Measurements from ENCODE around the gene KCNH1.

Gene KCNH1

DNA sequence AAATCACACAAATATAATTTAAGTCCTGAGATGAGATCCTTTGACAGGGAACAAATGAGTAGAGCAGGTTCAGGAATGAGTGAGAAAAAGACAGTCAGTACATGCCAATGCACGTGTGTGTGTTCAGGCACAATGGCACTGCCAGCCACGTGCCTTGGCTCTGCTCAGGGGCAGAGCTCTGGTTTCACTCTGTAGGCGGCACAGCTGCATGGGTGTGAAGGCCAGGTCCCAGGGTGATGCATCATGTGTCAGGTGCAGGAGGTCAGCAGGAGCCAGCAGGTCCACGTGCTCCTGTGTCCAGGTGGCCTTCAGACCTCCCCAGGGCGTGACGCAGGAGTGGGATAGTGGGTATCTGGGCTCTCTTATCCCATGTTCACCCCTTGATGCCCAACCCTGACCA is 386.1 kb downstream of the KCNH1 start:
- TF ChIP-seq GATA2 (IDR thresholded peaks at IDR 0.05; ENCODE audit: low read depth, low read length), result no peak
- no peak for TF ChIP-seq GATA3 (IDR thresholded peaks at IDR 0.05; ENCODE audit: low read depth, low read length)

DNA sequence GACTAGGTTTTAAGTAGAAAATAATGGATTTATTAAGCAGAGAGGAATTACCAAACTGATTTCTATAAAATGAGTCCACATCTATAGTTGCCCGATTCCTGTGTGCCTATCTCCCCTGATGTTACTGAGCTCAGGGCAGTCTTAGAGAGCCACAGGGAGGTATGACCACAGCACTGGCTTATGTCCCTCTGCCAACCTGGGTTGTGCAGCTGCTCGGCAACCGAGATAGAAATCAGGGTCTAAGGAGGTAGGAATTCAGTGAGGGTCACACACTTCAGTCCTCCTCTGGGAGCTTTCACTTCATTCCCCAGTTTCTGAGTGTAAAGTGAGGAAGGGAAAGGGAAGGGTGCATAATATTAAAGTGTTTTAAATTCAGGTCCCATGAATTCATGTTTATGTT is 386.8 kb downstream of the KCNH1 start:
- TF ChIP-seq GATA2 (IDR thresholded peaks at IDR 0.05; ENCODE audit: low read depth, low read length) (peak; percentile 59), GATA3 (IDR thresholded peaks at IDR 0.05; ENCODE audit: low read depth, low read length) (no peak)

DNA sequence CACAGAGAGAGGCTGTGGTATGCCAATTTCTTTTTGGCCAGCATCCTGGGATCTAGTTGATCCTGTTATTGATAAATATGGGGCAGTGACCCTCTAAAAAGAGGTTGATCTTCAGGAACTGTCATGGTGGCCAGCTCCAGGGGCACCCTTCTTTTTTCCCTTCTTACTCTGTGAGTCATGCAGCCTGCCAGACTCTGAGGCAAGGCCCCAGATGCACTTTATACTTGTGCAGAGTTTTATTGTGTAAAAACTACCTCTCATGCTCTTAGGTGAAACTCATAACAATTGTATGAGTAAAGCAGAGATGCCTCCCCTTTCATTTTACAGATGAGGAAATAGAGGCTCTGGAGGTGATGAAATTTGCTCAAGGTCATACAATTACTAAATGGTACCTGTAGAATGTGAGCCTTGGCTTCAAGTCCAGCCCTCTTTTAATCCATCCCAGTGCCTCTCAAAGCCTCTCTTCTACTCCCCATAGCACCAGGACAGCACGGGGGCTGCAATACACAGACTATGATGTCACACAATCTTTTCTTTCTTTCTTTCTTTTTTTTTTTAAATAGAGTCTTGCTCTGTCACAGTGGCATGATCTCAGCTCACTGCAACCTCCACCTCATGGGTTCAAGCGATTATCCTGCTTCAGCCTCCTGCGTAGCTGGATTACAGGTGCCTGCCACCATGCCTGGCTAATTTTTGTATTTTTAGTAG is 387.8 kb downstream of the KCNH1 start:
- TF ChIP-seq GATA2 (IDR thresholded peaks at IDR 0.05; ENCODE audit: low read depth, low read length) (no peak), GATA3 (IDR thresholded peaks at IDR 0.05; ENCODE audit: low read depth, low read length) (no peak)

DNA sequence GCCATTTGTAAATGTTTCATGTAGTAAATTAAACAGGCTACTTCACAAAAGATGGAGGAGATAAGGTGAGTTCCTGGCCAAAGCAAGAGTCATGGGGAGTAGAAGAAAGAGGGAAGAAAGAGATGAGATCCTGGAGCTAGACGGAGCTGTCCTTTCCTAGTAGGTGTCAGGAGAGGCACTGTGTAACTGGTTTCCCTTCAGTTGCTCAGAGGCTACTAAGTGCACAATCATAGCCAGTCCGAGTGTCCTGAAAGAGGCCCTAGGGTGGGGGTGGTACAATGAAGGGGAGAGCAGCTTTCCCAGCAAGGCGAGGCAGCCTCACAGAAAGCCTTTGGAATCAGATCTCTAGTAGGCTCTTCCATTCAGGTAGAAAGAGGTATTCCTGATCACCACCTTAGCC is 390.9 kb downstream of the KCNH1 start:
- no peak for TF ChIP-seq GATA3 (IDR thresholded peaks at IDR 0.05; ENCODE audit: low read depth, low read length)
- peak; percentile 26; the same call in 1 of the 2 replicates for TF ChIP-seq GATA2 (IDR thresholded peaks at IDR 0.05; ENCODE audit: low read depth, low read length)

DNA sequence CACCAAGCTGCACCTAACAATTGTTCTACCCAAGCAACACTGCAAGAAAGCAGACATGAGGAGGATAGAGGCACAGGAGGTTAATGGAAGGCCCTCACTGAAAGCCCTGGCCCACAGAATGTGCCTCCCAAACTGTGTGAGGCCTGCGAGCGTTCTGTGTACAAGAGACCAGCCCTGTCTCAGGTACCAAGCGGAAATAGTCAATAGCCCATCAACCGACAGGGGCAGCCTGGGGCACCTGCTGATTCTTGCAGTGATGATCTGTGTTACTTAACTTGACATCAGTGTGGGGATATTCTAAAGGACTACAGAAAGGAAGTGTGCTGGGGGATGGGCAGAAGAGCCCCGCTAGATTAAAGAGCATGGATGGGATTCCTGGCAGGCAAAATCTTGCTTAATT is 392.4 kb downstream of the KCNH1 start:
- no peak for TF ChIP-seq GATA2 (IDR thresholded peaks at IDR 0.05; ENCODE audit: low read depth, low read length)
- TF ChIP-seq GATA3 (IDR thresholded peaks at IDR 0.05; ENCODE audit: low read depth, low read length), result no peak

DNA sequence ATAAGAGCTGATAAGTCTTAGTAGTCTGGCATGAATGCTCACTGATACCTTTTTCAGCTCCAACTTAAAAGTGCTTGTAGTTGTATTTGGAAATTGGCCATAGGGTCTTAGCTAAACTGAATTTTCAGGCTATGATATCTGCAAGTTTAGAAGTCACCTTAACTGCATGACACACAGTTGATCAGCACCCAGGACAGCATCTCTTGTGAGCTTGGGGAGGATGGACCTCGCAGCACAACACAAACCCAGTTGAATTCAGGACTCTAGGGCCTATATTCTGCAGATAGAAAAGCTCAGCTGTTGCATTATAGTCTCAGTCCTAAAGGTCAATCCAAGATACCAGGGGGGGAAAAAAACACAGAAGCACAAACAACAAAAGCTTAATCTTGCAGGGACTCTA is 394.3 kb downstream of the KCNH1 start:
- no peak for TF ChIP-seq GATA2 (IDR thresholded peaks at IDR 0.05; ENCODE audit: low read depth, low read length)
- no peak for TF ChIP-seq GATA3 (IDR thresholded peaks at IDR 0.05; ENCODE audit: low read depth, low read length)

DNA sequence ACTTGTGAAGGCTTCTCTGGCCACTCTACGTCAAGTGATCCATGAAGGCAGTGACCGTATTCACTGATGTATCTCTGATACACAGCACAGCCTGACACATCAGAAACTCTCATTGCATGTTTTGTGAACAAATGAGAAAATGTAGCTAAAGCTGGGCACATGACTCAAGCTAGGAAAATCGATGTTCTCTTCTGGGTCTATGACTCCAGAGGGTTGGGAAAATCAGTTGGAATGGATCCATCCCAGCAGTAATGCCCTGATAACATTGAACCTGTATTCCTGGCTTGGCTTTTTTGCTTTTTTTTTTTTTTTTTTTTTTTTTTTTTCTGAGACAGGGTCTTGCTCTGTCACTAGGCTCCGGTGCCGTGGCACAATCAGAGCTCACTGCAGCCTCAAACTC is 395.7 kb downstream of the KCNH1 start:
- TF ChIP-seq GATA2 (IDR thresholded peaks at IDR 0.05; ENCODE audit: low read depth, low read length) (no peak), GATA3 (IDR thresholded peaks at IDR 0.05; ENCODE audit: low read depth, low read length) (no peak)

DNA sequence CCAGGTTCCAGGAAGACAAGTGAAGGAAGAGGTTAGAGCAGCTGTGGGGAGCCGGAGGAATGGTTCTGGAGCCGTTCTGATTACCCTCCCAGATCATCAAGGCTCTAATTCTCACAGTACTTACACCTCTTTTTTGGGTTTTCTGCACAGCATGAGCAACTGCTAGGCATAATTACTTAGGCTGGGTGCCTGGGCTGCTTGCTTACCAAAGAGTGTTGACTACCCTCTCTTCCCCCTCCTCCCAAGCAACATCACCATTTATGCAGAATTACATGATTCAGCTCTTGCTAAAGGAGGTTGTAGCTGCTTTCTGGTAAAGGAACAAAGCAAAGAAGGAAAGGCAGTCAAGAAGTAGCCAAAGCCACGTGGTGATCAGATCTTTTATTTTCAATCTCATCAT is 397.2 kb downstream of the KCNH1 start:
- TF ChIP-seq GATA2 (IDR thresholded peaks at IDR 0.05; ENCODE audit: low read depth, low read length) (no peak), GATA3 (IDR thresholded peaks at IDR 0.05; ENCODE audit: low read depth, low read length) (no peak)

DNA sequence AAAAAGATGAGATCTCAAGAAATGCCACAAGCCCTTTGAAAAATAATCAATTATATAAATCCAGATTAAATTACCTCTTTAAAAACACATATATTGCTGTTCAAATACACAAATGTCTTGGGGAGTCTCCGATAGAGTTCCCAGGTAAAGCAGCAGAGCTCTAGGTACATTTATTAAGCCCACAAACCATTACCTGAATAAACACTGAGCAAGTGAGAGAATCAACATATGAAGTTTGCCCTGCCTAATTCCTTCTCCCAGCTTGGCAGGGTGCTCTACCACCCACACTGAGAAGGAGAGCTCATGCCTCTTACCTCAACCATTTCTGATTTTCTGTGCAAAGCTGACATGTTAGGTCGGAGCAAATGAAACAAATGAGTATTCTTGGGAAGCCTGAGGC is 402.4 kb downstream of the KCNH1 start:
- TF ChIP-seq GATA2 (IDR thresholded peaks at IDR 0.05; ENCODE audit: low read depth, low read length), result no peak

DNA sequence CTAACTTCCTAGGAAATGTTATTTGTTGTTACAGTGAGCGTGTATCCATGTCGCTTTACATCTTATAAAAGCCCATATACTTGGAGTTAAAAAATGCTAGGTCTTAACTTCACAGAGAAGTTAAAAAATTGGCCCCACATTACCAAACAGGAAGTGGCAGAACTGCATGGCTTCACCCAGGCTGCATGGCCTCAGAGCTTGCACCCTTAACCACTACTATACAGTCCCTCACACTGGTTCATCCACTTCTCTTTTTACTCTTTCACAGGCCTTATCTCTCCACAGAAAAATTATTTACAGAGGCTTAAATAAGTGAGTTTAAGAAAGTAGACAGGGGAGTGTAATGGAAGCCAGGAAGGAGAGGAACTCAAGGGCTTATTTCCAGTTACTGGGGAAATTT is 402.8 kb downstream of the KCNH1 start:
- TF ChIP-seq GATA2 (IDR thresholded peaks at IDR 0.05; ENCODE audit: low read depth, low read length) (no peak), GATA3 (IDR thresholded peaks at IDR 0.05; ENCODE audit: low read depth, low read length) (no peak)

DNA sequence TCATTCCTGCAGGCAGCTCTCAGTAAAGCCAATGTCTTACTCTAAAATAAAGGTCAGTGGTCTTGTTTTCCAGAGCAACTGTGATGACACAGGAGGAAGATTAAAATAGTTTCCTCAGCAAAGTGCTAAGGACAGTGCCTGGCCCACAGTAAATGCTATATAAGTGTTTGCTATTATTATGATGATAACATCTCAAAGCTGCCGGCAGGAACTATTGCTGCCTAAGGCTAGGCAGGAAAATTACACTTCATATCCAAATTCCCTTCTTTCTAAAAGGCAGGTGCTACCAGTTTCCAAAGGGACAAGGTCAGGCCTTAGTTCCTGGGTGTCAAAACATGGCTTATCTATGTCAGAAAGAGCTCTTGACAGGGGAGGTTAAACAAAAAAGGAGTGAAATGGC is 403.9 kb downstream of the KCNH1 start:
- TF ChIP-seq GATA3 (IDR thresholded peaks at IDR 0.05; ENCODE audit: low read depth, low read length) (peak; percentile 75), GATA2 (IDR thresholded peaks at IDR 0.05; ENCODE audit: low read depth, low read length) (peak; percentile 72)

DNA sequence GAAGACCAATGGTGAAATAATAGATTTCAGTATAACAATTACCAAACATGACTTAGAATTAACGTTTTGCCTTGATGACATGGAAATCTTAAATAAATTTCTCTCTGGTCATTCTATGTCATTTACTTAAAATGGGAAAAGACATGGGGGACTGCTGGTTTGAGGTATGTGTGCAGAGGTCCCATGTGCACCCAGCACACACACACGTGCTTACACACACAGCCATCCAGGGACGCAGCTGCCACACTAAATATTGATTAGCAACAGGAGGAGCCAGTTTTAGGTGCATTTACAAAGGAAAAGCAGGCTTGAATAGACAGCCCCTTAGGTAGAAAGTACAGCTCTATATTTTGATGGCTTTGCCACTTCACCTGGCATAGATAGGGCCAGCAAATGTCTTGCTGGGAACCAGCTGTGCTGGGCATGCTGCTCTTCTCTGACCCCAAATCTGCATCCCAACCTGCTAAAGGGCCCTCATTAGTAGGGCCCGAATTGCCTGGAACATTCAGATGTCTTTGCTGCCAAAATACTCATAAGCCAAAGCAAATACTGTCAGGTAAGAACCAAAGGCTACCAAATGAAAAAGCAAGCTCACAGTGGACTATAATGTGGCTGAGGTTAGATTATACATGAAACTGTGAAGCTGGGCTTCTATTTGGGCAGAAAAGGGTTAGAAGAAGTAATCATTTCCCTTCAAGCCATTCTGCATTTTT is 405.4 kb downstream of the KCNH1 start:
- TF ChIP-seq GATA3 (IDR thresholded peaks at IDR 0.05; ENCODE audit: low read depth, low read length) (no peak), GATA2 (IDR thresholded peaks at IDR 0.05; ENCODE audit: low read depth, low read length) (no peak)

DNA sequence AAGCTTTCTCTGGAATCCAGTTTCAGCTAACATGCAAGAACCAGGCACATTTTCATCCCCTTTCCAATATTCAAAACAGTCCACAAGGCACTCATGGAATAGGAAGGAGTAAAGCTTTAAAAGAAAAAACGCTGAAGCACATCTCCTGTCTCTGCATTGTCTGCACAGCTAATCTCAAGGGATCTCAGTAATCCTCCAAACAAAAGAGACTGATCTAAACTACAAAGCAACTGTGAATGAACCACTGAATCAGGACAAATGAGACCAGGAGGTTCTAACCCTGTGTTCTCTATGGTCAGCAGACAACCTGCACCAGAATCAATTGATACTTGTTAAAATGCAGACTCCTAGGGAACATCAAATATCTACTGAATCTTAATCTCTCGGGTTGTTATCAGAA is 406.2 kb downstream of the KCNH1 start:
- no peak for TF ChIP-seq GATA3 (IDR thresholded peaks at IDR 0.05; ENCODE audit: low read depth, low read length)
- TF ChIP-seq GATA2 (IDR thresholded peaks at IDR 0.05; ENCODE audit: low read depth, low read length), result no peak

DNA sequence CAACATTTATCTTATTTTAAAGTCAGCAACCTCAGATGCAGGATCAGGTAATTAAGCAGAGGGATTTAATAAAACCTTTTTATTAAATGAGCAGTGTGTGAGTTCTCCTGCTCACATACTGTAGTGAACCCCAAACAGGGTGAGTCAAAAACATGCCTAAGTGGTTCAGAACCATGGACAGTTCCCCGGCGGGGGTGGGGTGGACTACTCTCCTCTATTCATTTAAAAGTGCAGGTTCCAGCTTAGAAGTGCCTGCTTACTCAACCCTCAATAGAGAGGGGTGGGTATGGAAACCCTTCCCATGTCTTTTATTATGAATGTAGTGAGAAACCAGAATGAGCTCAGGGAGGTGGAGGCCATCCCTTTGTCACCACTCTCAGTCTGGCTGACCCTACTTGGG is 407.3 kb downstream of the KCNH1 start:
- TF ChIP-seq GATA3 (IDR thresholded peaks at IDR 0.05; ENCODE audit: low read depth, low read length), result no peak
- TF ChIP-seq GATA2 (IDR thresholded peaks at IDR 0.05; ENCODE audit: low read depth, low read length), result no peak

DNA sequence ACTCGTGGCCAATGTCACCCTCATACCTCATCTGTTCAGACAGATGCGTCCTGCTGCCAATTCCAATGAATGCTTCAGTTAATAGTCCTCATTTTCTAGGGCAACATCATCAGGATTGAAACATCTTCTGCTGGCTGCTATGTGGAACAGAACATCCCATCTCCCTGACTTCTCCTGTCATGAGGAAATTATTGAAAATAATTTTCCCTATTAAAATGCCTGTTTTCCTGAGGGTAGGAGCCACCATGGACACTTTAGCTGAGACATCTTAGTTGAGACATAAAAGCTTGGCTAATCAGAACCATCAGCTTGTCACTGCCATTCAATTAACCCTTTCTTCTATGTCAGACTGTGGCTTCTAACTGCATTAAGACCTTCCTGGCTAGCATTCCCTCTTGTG is 409.2 kb downstream of the KCNH1 start:
- TF ChIP-seq GATA3 (IDR thresholded peaks at IDR 0.05; ENCODE audit: low read depth, low read length), result no peak
